ENCODE data around the gene DNMT3A. TPM values are rescaled to one million over a fixed set of nuclear protein-coding genes. Genes with fewer than 3 reads are reported as not detected.

The DNMT3A gene
- total RNA-seq, 1 donor from 2014 or later = 101 TPM

GRCh38 chr2:25301453-25302352 is 40.0 kb downstream of the DNMT3A start:
- Mint-ChIP-seq H3K27me3 (ENCODE audit: insufficient read depth) (no peaks in the 10 kb centered on the region), H3K9me3 (no peaks in the 10 kb centered on the region), H3K36me3 (ENCODE audit: low read depth) (peaks cover 51% of the 10 kb centered on the region), H3K4me3 (peak overlapping the region; percentile 53), H3K4me1 (ENCODE audit: low read depth) (peaks cover 40% of the 10 kb centered on the region), H3K27ac (peak overlapping the region; percentile 40)
- DNase-seq (ENCODE audit: low spot score) = peak; percentile 76
- intact Hi-C loops (cut with micrococcal nuclease) = loop anchor here (1.0 to 2.0 kb wide), 8 partner anchors 13 to 257 kb away; no protein-coding TSS in a partner anchor

- peaks cover 49% of the 10 kb centered on the region for H3K36me3 Mint-ChIP-seq (ENCODE audit: low read depth)
- H3K4me3 Mint-ChIP-seq = no peak overlapping the region
- no peak for DNase-seq (ENCODE audit: low spot score)
- H3K27ac Mint-ChIP-seq = no peak overlapping the region
- no peaks in the 10 kb centered on the region for H3K27me3 Mint-ChIP-seq (ENCODE audit: insufficient read depth)
- H3K9me3 Mint-ChIP-seq = no peaks in the 10 kb centered on the region
- peaks cover 51% of the 10 kb centered on the region for H3K4me1 Mint-ChIP-seq (ENCODE audit: low read depth)
- intact Hi-C loops (cut with micrococcal nuclease) = loop anchor here (2.0 kb wide), 3 partner anchors 13 to 77 kb away; no protein-coding TSS in a partner anchor
Measured at GRCh38 chr2:25300001-25300400, 41.7 kb downstream of the DNMT3A start.

GRCh38 chr2:25298776-25299431 is 42.8 kb downstream of the DNMT3A start:
- Mint-ChIP-seq H3K4me1 (ENCODE audit: low read depth) (peaks cover 51% of the 10 kb centered on the region), H3K27me3 (ENCODE audit: insufficient read depth) (no peaks in the 10 kb centered on the region), H3K9me3 (no peaks in the 10 kb centered on the region), H3K36me3 (ENCODE audit: low read depth) (peaks cover 44% of the 10 kb centered on the region), H3K27ac (no peak overlapping the region), H3K4me3 (no peak overlapping the region)
- intact Hi-C loops (cut with micrococcal nuclease) = loop anchor here (10.0 kb wide), 1 partner anchor 804 kb away; the partner anchor contains the start of gene NCOA1
- DNase-seq (ENCODE audit: low spot score) = no peak

- Mint-ChIP-seq H3K4me1 (ENCODE audit: low read depth) (peaks cover 55% of the 10 kb centered on the region), H3K36me3 (ENCODE audit: low read depth) (peaks cover 44% of the 10 kb centered on the region), H3K27ac (no peak overlapping the region), H3K4me3 (no peak overlapping the region), H3K27me3 (ENCODE audit: insufficient read depth) (no peaks in the 10 kb centered on the region), H3K9me3 (no peaks in the 10 kb centered on the region)
- DNase-seq (ENCODE audit: low spot score) = no peak
- intact Hi-C loops (cut with micrococcal nuclease) = loop anchor here (10.0 kb wide), 1 partner anchor 803 kb away; the partner anchor contains the start of gene NCOA1
Measured at GRCh38 chr2:25297738-25298137, 44.0 kb downstream of the DNMT3A start.

GRCh38 chr2:25295621-25296020 is 46.1 kb downstream of the DNMT3A start:
- no peaks in the 10 kb centered on the region for H3K9me3 Mint-ChIP-seq
- peaks cover 44% of the 10 kb centered on the region for H3K4me1 Mint-ChIP-seq (ENCODE audit: low read depth)

GRCh38 chr2:25294573-25295462 is 46.9 kb downstream of the DNMT3A start:
- H3K36me3 Mint-ChIP-seq (ENCODE audit: low read depth) = peaks cover 33% of the 10 kb centered on the region
- peak; percentile 77 for DNase-seq (ENCODE audit: low spot score)
- intact Hi-C loops (cut with micrococcal nuclease) = loop anchor here (1.0 to 10.0 kb wide), 4 partner anchors 9 to 800 kb away; partner anchors contain the start of gene NCOA1
- H3K4me3 Mint-ChIP-seq = peak overlapping the region; percentile 62
- H3K27me3 Mint-ChIP-seq (ENCODE audit: insufficient read depth) = no peaks in the 10 kb centered on the region
- peak overlapping the region; percentile 90 for H3K27ac Mint-ChIP-seq
- H3K4me1 Mint-ChIP-seq (ENCODE audit: low read depth) = peaks cover 44% of the 10 kb centered on the region
- H3K9me3 Mint-ChIP-seq = no peaks in the 10 kb centered on the region

More at GRCh38 chr2:25295621-25296020, 46.1 kb downstream of the DNMT3A start:
- intact Hi-C loops (cut with micrococcal nuclease) = loop anchor here (1.0 to 10.0 kb wide), 3 partner anchors 17 to 801 kb away; partner anchors contain the start of gene NCOA1
- Mint-ChIP-seq H3K27me3 (ENCODE audit: insufficient read depth) (no peaks in the 10 kb centered on the region), H3K27ac (peak overlapping the region; percentile 90), H3K36me3 (ENCODE audit: low read depth) (peaks cover 38% of the 10 kb centered on the region), H3K4me3 (peak overlapping the region; percentile 62)
- no peak for DNase-seq (ENCODE audit: low spot score)

- Mint-ChIP-seq H3K36me3 (ENCODE audit: low read depth) (peaks cover 28% of the 10 kb centered on the region), H3K27ac (peak overlapping the region; percentile 90), H3K4me3 (peak overlapping the region; percentile 46), H3K9me3 (no peaks in the 10 kb centered on the region), H3K27me3 (ENCODE audit: insufficient read depth) (no peaks in the 10 kb centered on the region), H3K4me1 (ENCODE audit: low read depth) (peaks cover 44% of the 10 kb centered on the region)
- no peak for DNase-seq (ENCODE audit: low spot score)
- intact Hi-C loops (cut with micrococcal nuclease) = loop anchor here (1.0 to 10.0 kb wide), 3 partner anchors 8 to 799 kb away; partner anchors contain the start of gene NCOA1
Measured at GRCh38 chr2:25293958-25294562, 47.7 kb downstream of the DNMT3A start.

GRCh38 chr2:25293145-25293544 is 48.6 kb downstream of the DNMT3A start:
- H3K4me1 Mint-ChIP-seq (ENCODE audit: low read depth) = peaks cover 44% of the 10 kb centered on the region
- DNase-seq (ENCODE audit: low spot score) = no peak
- intact Hi-C loops (cut with micrococcal nuclease) = loop anchor here (10.0 kb wide), 1 partner anchor 798 kb away; the partner anchor contains the start of gene NCOA1
- H3K9me3 Mint-ChIP-seq = no peaks in the 10 kb centered on the region
- peaks cover 30% of the 10 kb centered on the region for H3K36me3 Mint-ChIP-seq (ENCODE audit: low read depth)
- H3K27ac Mint-ChIP-seq = peak overlapping the region; percentile 35
- no peaks in the 10 kb centered on the region for H3K27me3 Mint-ChIP-seq (ENCODE audit: insufficient read depth)
- H3K4me3 Mint-ChIP-seq = no peak overlapping the region

GRCh38 chr2:25292408-25292807 is 49.3 kb downstream of the DNMT3A start:
- no peak overlapping the region for H3K4me3 Mint-ChIP-seq

GRCh38 chr2:25290811-25291495 is 50.8 kb downstream of the DNMT3A start:
- H3K4me1 Mint-ChIP-seq (ENCODE audit: low read depth) = peaks cover 52% of the 10 kb centered on the region
- intact Hi-C loops (cut with micrococcal nuclease) = loop anchor here (10.0 kb wide), 1 partner anchor 796 kb away; the partner anchor contains the start of gene NCOA1
- no peaks in the 10 kb centered on the region for H3K9me3 Mint-ChIP-seq
- H3K36me3 Mint-ChIP-seq (ENCODE audit: low read depth) = peaks cover 26% of the 10 kb centered on the region
- no peaks in the 10 kb centered on the region for H3K27me3 Mint-ChIP-seq (ENCODE audit: insufficient read depth)
- DNase-seq (ENCODE audit: low spot score) = no peak
- H3K4me3 Mint-ChIP-seq = no peak overlapping the region
- no peak overlapping the region for H3K27ac Mint-ChIP-seq

More at GRCh38 chr2:25292408-25292807, 49.3 kb downstream of the DNMT3A start:
- Mint-ChIP-seq H3K27me3 (ENCODE audit: insufficient read depth) (no peaks in the 10 kb centered on the region), H3K27ac (peak overlapping the region; percentile 35), H3K36me3 (ENCODE audit: low read depth) (peaks cover 29% of the 10 kb centered on the region), H3K4me1 (ENCODE audit: low read depth) (peaks cover 46% of the 10 kb centered on the region), H3K9me3 (no peaks in the 10 kb centered on the region)
- intact Hi-C loops (cut with micrococcal nuclease) = loop anchor here (10.0 kb wide), 1 partner anchor 798 kb away; the partner anchor contains the start of gene NCOA1
- no peak for DNase-seq (ENCODE audit: low spot score)
